ENCODE measurements around the gene KIF18B. TPM values are rescaled to one million over a fixed set of nuclear protein-coding genes. Genes with fewer than 3 reads are reported as not detected.

The KIF18B gene
- total and polyA plus RNA-seq, 2 of the 13 experiments (the other 11 are each of a cell fraction or from before 2014, with no cell fraction given) = 15.2 to 15.3 TPM

GRCh38 chr17:44906010-44906646, 41.4 kb downstream of the KIF18B start:
- no peaks in the 10 kb centered on the region for H3K36me3 ChIP-seq (replicated peaks in 1 of 2; ENCODE audit: control insufficient read depth in 1 of 2, insufficient read depth in 2 of 2, low read length in 2 of 2)
- no peaks in the 10 kb centered on the region for H3K79me2 ChIP-seq (ENCODE audit: insufficient read depth, low read length)
- DNase-seq (ENCODE audit: low spot score) = no peak
- 60% methylated on average over 10 of the region's 10 CpGs for WGBS (ENCODE audit: low lambda C conversion rate)
- ATAC-seq = peak; percentile 6; the same call in 1 of the 3 replicates
- H3K9me3 ChIP-seq (ENCODE audit: low read length) = no peaks in the 10 kb centered on the region
- no peak for FAIRE-seq
- intact Hi-C loops (cut with micrococcal nuclease; ENCODE audit: unreplicated experiment) (loop anchor here (10.0 kb wide), 1 partner anchor 189 kb away; no protein-coding TSS in a partner anchor), in situ Hi-C loops (cut with HindIII; ENCODE audit: extremely low pct_ligation_motif_present, low pct_unique_long_range_greater_than_20kb) (no loop called here)
- peaks cover 5 to 27% of the 10 kb centered on the region in 2 experiments; a peak in 3 of 5 replicates for H3K27me3 ChIP-seq (ENCODE audit: control insufficient read depth in 1 of 2, insufficient read depth in 2 of 2, low read length in 2 of 2)
- ChIA-PET CTCF (ENCODE audit: low intra/inter-chr PET ratio, low total read pairs) (no interaction called here), POLR2A (no interaction called here)
- H2AFZ ChIP-seq (ENCODE audit: low read length) = no peak overlapping the region
- no peak overlapping the region; the same call in 1 of the 2 replicates for H3K9ac ChIP-seq (ENCODE audit: insufficient read depth, low read depth, low read length)
- BruUV-seq (replicated peaks) = no TSS peak
- H3K27ac ChIP-seq (ENCODE audit: extremely low read length, insufficient read depth, low read length) = no peak overlapping the region
- no peaks in the 10 kb centered on the region; the same call in 1 of the 2 replicates for H4K20me1 ChIP-seq (ENCODE audit: insufficient read depth, low read length)
- H3K4me3 ChIP-seq (replicated peaks in 1 of 3; ENCODE audit: insufficient read depth in 1 of 3, low read depth in 2 of 3, low read length in 3 of 3) = 0 out of 6 replicates have a peak overlapping the region, but pooled peaks of 1 of the 3 experiments have one; percentile 28
- peak overlapping the region; percentile 70 for H3K4me2 ChIP-seq (ENCODE audit: low read depth, low read length)
- TF ChIP-seq ZSCAN20 (CRISPR knock-in tag; IDR thresholded peaks at IDR 0.05; ENCODE audit: borderline replicate concordance) (no peak), ZFP91 (CRISPR knock-in tag; IDR thresholded peaks at IDR 0.05; ENCODE audit: borderline replicate concordance) (0 out of 2 replicates have a peak, but pooled peaks have one; percentile 49)
- peaks cover 42% of the 10 kb centered on the region for H3K4me1 ChIP-seq (ENCODE audit: insufficient read depth, low read length)
